IPS DF 19.7 (cell line): ENCODE measurements around the gene EEF2KMT.

Source experiments
- DNase-seq: peaks from one replicate; pipeline ENCODE4 v3.0.0-alpha.2; 2013; ENCODE audit warnings: low read depth, low spot score

EEF2KMT gene

GRCh38 chr16:5041600-5042133 lies 55.9 kb downstream of the EEF2KMT start:
- no peak for DNase-seq

GRCh38 chr16:5040451-5040850 lies 57.1 kb downstream of the EEF2KMT start:
- DNase-seq: no peak

GRCh38 chr16:5036228-5037156 lies 61.1 kb downstream of the EEF2KMT start:
- no peak for DNase-seq

GRCh38 chr16:5035909-5036227 lies 61.7 kb downstream of the EEF2KMT start:
- DNase-seq: no peak
